Natural killer cell (primary cell): ENCODE results near the gene MGLL. TPM values are rescaled to one million over a fixed set of nuclear protein-coding genes. Genes with fewer than 3 reads are reported as not detected.

Experiments
- ATAC-seq, 3 donors: fragments of 150-1000 bp in 2 of 3; fragments of 200-7000 bp in 1 of 3; cut with Tn5 transposase; 1 replicate in 1 of 3; 2 replicates in 2 of 3; pipeline ENCODE4 v1.10.0; 2021; ENCODE audit warnings: mild to moderate bottlenecking in 2 of 3, moderate library complexity in 2 of 3
- DNase-seq, 2 donors: peaks; one replicate each; pipeline versions ENCODE4 v3.0.0 to v3.0.0-alpha.2; 2013 to 2021; ENCODE audit warnings: mixed read lengths in 1 of 2
- H3K27ac ChIP-seq: one replicate; pipeline ENCODE4 v1.5.1; 2013; ENCODE audit warnings: mild to moderate bottlenecking, low read length
- H3K27me3 ChIP-seq: one replicate; pipeline ENCODE4 v1.6.1; 2013; ENCODE audit warnings: low read length; ENCODE audit not compliant: control insufficient read depth, insufficient read depth
- H3K36me3 ChIP-seq: one replicate; pipeline ENCODE4 v1.6.1; 2013; ENCODE audit warnings: low read length; ENCODE audit not compliant: control insufficient read depth, insufficient read depth
- H3K4me1 ChIP-seq: one replicate; pipeline ENCODE4 v1.6.1; 2013; ENCODE audit warnings: low read length; ENCODE audit not compliant: control insufficient read depth, insufficient read depth
- H3K4me3 ChIP-seq: one replicate; pipeline ENCODE4 v1.5.1; 2013; ENCODE audit warnings: low read length
- H3K9me3 ChIP-seq: one replicate; pipeline ENCODE4 v1.6.1; 2013; ENCODE audit warnings: low read length; ENCODE audit not compliant: control insufficient read depth, insufficient read depth
- H3K27ac Mint-ChIP-seq, 2 donors: one replicate each; pipeline ENCODE4 v1.8.0; 2022; ENCODE audit warnings: mild to moderate bottlenecking in 2 of 2, mixed read lengths in 2 of 2, moderate library complexity in 1 of 2
- H3K27me3 Mint-ChIP-seq, 2 donors: one replicate each; pipeline ENCODE4 v1.8.0; 2022; ENCODE audit warnings: low read depth in 2 of 2, mixed read lengths in 2 of 2
- H3K36me3 Mint-ChIP-seq: one replicate; pipeline ENCODE4 v1.8.0; 2022; ENCODE audit warnings: mixed read lengths
- H3K4me1 Mint-ChIP-seq, 2 donors: one replicate each; pipeline ENCODE4 v1.8.0; 2022; ENCODE audit warnings: mixed read lengths in 2 of 2
- H3K4me3 Mint-ChIP-seq: one replicate; pipeline ENCODE4 v1.8.0; 2022; ENCODE audit warnings: mild to moderate bottlenecking, moderate library complexity, mixed read lengths
- H3K9me3 Mint-ChIP-seq, 2 donors: one replicate each; pipeline ENCODE4 v1.8.0; 2022; ENCODE audit warnings: mixed read lengths in 2 of 2
- CTCF ChIP-seq: fragments of 200-600 bp; IDR thresholded peaks from one replicate; pipeline ENCODE4 v1.8.0; 2022; ENCODE audit warnings: antibody characterized with exemption
- WGBS: methylation state at CpG from one replicate; pipeline ENCODE4 v1.1.7; 2013; ENCODE audit warnings: missing lambda C conversion rate; ENCODE audit not compliant: insufficient coverage; 5-methylcytosine and 5-hydroxymethylcytosine counted together
- intact Hi-C: fragments of 100-400 bp; cut with micrococcal nuclease; formaldehyde crosslinking; loops from one replicate; pipeline ENCODE4 v1.14.2; 2022
- total RNA-seq, 4 donors: library from RNA; stranded (reverse); fragments of 120-200 nt in 1 of 4; gene quantifications; one replicate each; pipeline versions ENCODE4 v1.2.3 to v1.2.4, GENCODE V29; 2013 to 2022

The MGLL gene
- total RNA-seq, 3 donors from 2014 or later (not counting 1 experiment from before 2014, with no cell fraction given), result 2.7 to 4.6 (median 3.0) TPM

- 90% methylated on average over 10 of the region's 10 CpGs for WGBS
- DNase-seq (no peak), ATAC-seq (no peak)
- peaks cover 5% of the 10 kb centered on the region for H3K4me1 ChIP-seq
- H3K9me3 Mint-ChIP-seq, result no peaks in the 10 kb centered on the region
- intact Hi-C loops, result no loop called here
- no peak overlapping the region for H3K27ac ChIP-seq
- H3K36me3 Mint-ChIP-seq, result no peaks in the 10 kb centered on the region
- H3K36me3 ChIP-seq, result no peaks in the 10 kb centered on the region
- no peak overlapping the region for H3K4me3 Mint-ChIP-seq
- peaks cover 0 to 8% of the 10 kb centered on the region in 2 donors for H3K27me3 Mint-ChIP-seq
- no peak overlapping the region for H3K27ac Mint-ChIP-seq
- no peaks in the 10 kb centered on the region for H3K27me3 ChIP-seq
- H3K4me1 Mint-ChIP-seq, result peaks cover 0 to 11% of the 10 kb centered on the region in 2 donors
- no peaks in the 10 kb centered on the region for H3K9me3 ChIP-seq
- no peak for TF ChIP-seq CTCF
- H3K4me3 ChIP-seq, result no peak overlapping the region
These were observed 75.8 kb downstream of the MGLL start for GRCh38 chr3:127746400-127747057.

GRCh38 chr3:127745656-127746399 is 76.5 kb downstream of the MGLL start:
- Mint-ChIP-seq H3K4me3 (no peak overlapping the region), H3K27ac (no peak overlapping the region), H3K4me1 (peaks cover 0 to 8% of the 10 kb centered on the region in 2 donors), H3K9me3 (no peaks in the 10 kb centered on the region), H3K36me3 (no peaks in the 10 kb centered on the region), H3K27me3 (peaks cover 0 to 8% of the 10 kb centered on the region in 2 donors)
- H3K9me3 ChIP-seq, result no peaks in the 10 kb centered on the region
- peaks cover 5% of the 10 kb centered on the region for H3K4me1 ChIP-seq
- no peaks in the 10 kb centered on the region for H3K27me3 ChIP-seq
- no peak for TF ChIP-seq CTCF
- ATAC-seq, result no peak
- intact Hi-C loops, result no loop called here
- no peak for DNase-seq
- H3K36me3 ChIP-seq, result no peaks in the 10 kb centered on the region
- WGBS, result 90% methylated on average over 11 of the region's 11 CpGs
- no peak overlapping the region for H3K4me3 ChIP-seq
- no peak overlapping the region for H3K27ac ChIP-seq

GRCh38 chr3:127744875-127745274 is 77.4 kb downstream of the MGLL start:
- WGBS, result 81% methylated on average over 8 of the region's 8 CpGs
- ATAC-seq (no peak), DNase-seq (no peak)
- intact Hi-C loops, result no loop called here
- TF ChIP-seq CTCF, result no peak
- no peaks in the 10 kb centered on the region for H3K4me1 ChIP-seq
- Mint-ChIP-seq H3K9me3 (no peaks in the 10 kb centered on the region), H3K27me3 (peaks cover 0 to 8% of the 10 kb centered on the region in 2 donors), H3K4me3 (no peak overlapping the region), H3K4me1 (peaks cover 0 to 5% of the 10 kb centered on the region in 2 donors), H3K36me3 (no peaks in the 10 kb centered on the region), H3K27ac (no peak overlapping the region)
- no peak overlapping the region for H3K4me3 ChIP-seq
- H3K9me3 ChIP-seq, result no peaks in the 10 kb centered on the region
- no peaks in the 10 kb centered on the region for H3K36me3 ChIP-seq
- no peak overlapping the region for H3K27ac ChIP-seq
- H3K27me3 ChIP-seq, result no peaks in the 10 kb centered on the region
